Measurements from ENCODE around the gene S1PR3. TPM values are rescaled to one million over a fixed set of nuclear protein-coding genes. Genes with fewer than 3 reads are reported as not detected.

Gene S1PR3
- total RNA-seq, 2 experiments from 2014 or later, result 0.47 TPM; not detected in 1

DNA sequence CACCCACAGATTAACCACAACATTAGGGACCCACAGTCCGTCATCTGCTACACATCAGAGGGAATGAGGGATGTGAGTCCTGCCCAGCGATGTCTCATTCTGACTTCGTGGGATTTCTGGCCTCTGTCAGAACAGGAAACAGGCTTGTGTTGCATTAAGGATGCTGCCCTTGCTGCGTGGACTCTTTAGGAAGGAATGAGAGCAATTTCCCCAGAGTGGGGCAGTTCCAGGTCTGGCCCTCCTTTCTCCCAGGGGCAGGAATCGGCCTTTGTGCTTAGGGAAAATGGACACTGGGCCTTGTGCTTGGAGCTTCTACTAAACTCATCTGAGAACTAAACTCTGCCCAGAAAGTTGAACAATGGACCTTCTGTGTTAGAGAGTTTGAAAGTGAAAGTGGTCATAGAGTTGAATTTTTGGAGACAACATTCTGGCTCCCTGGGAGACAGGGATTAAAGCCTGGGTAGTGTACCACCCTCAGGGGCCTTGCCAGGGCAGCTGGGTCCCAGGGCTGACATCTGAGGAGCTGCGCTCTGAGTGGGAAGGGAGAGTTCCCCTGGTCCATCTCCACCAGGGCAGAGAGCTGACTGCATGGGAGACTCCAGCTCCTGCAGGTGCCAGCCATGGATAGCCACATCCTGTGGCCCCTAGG lies 37.8 kb upstream of the S1PR3 start:
- no peak for DNase-seq (ENCODE audit: low spot score)
- TF ChIP-seq EZH2phosphoT487 (IDR thresholded peaks at IDR 0.05; ENCODE audit: borderline replicate concordance, low read depth, low read length), result no peak
- TF ChIP-seq, protein P1, sequence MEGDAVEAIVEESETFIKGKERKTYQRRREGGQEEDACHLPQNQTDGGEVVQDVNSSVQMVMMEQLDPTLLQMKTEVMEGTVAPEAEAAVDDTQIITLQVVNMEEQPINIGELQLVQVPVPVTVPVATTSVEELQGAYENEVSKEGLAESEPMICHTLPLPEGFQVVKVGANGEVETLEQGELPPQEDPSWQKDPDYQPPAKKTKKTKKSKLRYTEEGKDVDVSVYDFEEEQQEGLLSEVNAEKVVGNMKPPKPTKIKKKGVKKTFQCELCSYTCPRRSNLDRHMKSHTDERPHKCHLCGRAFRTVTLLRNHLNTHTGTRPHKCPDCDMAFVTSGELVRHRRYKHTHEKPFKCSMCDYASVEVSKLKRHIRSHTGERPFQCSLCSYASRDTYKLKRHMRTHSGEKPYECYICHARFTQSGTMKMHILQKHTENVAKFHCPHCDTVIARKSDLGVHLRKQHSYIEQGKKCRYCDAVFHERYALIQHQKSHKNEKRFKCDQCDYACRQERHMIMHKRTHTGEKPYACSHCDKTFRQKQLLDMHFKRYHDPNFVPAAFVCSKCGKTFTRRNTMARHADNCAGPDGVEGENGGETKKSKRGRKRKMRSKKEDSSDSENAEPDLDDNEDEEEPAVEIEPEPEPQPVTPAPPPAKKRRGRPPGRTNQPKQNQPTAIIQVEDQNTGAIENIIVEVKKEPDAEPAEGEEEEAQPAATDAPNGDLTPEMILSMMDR (conservative IDR thresholded peaks at IDR 0.05; ENCODE audit: low read length), result no peak
- Histone ChIP-seq H4K20me1 (ENCODE audit: insufficient read depth, low read length) (no peaks in the 10 kb centered on the region), H3K4me2 (ENCODE audit: low read length) (no peak overlapping the region), H3K4me1 (ENCODE audit: insufficient read depth, low read length, poor library complexity, severe bottlenecking) (no peaks in the 10 kb centered on the region), H3K27ac (ENCODE audit: low read depth, low read length, poor library complexity, severe bottlenecking) (no peak overlapping the region), H3K4me3 (ENCODE audit: low read depth, low read length, poor library complexity, severe bottlenecking) (no peak overlapping the region), H3K9me2 (ENCODE audit: insufficient read depth, low read length) (no peaks in the 10 kb centered on the region), H3K36me3 (ENCODE audit: insufficient read depth, low read length) (no peaks in the 10 kb centered on the region), H3K9me3 (ENCODE audit: low read length) (no peaks in the 10 kb centered on the region), H2AFZ (ENCODE audit: low read length) (no peak overlapping the region), H3K79me2 (ENCODE audit: insufficient read depth, low read depth, low read length) (no peaks in the 10 kb centered on the region)
- ChIA-PET POLR2A (interaction anchor here (0.8 kb wide), 1 partner anchor 9 kb away, joined by 3 read pairs; no protein-coding TSS in a partner anchor), CTCF (ENCODE audit: unreplicated experiment) (no interaction called here)
- BruUV-seq (replicated peaks), result no TSS peak
- intact Hi-C loops (cut with micrococcal nuclease; ENCODE audit: unreplicated experiment), result no loop called here

DNA sequence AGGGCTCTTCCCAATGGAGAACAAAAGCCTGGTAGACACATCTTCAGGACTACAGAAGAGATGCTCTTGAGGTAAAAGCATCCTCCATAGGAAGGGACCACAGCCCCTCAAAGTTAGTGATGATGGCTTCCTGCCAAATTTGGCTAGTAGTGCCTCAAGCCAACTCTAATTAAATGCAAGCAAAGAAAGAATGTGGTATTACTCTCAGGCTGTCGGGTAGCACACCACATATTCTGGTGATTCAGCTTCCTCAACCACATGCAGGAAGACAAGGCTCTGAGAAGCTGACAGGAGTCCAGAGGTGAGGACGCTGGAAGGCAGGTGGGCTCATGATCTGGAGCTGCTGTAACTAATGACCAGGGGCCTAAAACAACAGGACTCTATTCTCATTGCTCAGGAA lies 37.2 kb upstream of the S1PR3 start:
- Histone ChIP-seq H3K4me1 (ENCODE audit: insufficient read depth, low read length, poor library complexity, severe bottlenecking) (no peaks in the 10 kb centered on the region), H3K36me3 (ENCODE audit: insufficient read depth, low read length) (no peaks in the 10 kb centered on the region), H3K9me3 (ENCODE audit: low read length) (no peaks in the 10 kb centered on the region), H3K9me2 (ENCODE audit: insufficient read depth, low read length) (no peaks in the 10 kb centered on the region), H3K4me2 (ENCODE audit: low read length) (no peak overlapping the region), H4K20me1 (ENCODE audit: insufficient read depth, low read length) (no peaks in the 10 kb centered on the region), H2AFZ (ENCODE audit: low read length) (no peak overlapping the region), H3K4me3 (ENCODE audit: low read depth, low read length, poor library complexity, severe bottlenecking) (no peak overlapping the region), H3K27ac (ENCODE audit: low read depth, low read length, poor library complexity, severe bottlenecking) (no peak overlapping the region), H3K79me2 (ENCODE audit: insufficient read depth, low read depth, low read length) (no peaks in the 10 kb centered on the region)
- CTCF ChIA-PET (ENCODE audit: unreplicated experiment), result no interaction called here
- no TSS peak for BruUV-seq (replicated peaks)
- no peak for DNase-seq (ENCODE audit: low spot score)
- TF ChIP-seq, protein P1 (conservative IDR thresholded peaks at IDR 0.05; ENCODE audit: low read length), result no peak
- no peak for TF ChIP-seq EZH2phosphoT487 (IDR thresholded peaks at IDR 0.05; ENCODE audit: borderline replicate concordance, low read depth, low read length)
- POLR2A ChIA-PET, result no interaction called here
- intact Hi-C loops (cut with micrococcal nuclease; ENCODE audit: unreplicated experiment), result no loop called here

DNA sequence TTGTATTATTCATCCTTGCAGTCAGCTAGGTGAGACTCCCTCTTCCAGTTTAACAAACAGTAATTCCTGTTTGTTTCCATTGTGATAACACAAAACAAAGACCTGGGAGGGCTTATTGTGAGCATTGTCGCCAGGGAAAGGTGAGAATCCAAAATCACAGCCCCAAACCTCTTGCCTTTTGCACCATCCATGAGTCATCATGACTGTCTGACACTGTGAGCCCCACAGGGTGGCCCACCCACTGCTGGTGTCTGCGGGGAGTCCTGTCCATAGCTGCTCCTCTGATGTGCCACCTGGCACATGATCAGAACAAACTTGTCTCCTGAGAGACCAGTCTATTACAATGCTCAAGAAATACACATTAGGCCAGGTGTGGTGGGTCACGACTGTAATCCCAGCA lies 33.7 kb upstream of the S1PR3 start:
- no peak for DNase-seq (ENCODE audit: low spot score)
- Histone ChIP-seq H3K36me3 (ENCODE audit: insufficient read depth, low read length) (no peaks in the 10 kb centered on the region), H3K9me2 (ENCODE audit: insufficient read depth, low read length) (no peaks in the 10 kb centered on the region), H3K4me2 (ENCODE audit: low read length) (no peak overlapping the region), H3K4me1 (ENCODE audit: insufficient read depth, low read length, poor library complexity, severe bottlenecking) (no peaks in the 10 kb centered on the region), H3K27ac (ENCODE audit: low read depth, low read length, poor library complexity, severe bottlenecking) (no peak overlapping the region), H3K9me3 (ENCODE audit: low read length) (no peaks in the 10 kb centered on the region), H3K79me2 (ENCODE audit: insufficient read depth, low read depth, low read length) (no peaks in the 10 kb centered on the region), H3K4me3 (ENCODE audit: low read depth, low read length, poor library complexity, severe bottlenecking) (no peak overlapping the region), H2AFZ (ENCODE audit: low read length) (no peak overlapping the region), H4K20me1 (ENCODE audit: insufficient read depth, low read length) (no peaks in the 10 kb centered on the region)
- no peak for TF ChIP-seq EZH2phosphoT487 (IDR thresholded peaks at IDR 0.05; ENCODE audit: borderline replicate concordance, low read depth, low read length)
- TF ChIP-seq, protein P1 (conservative IDR thresholded peaks at IDR 0.05; ENCODE audit: low read length), result no peak
- intact Hi-C loops (cut with micrococcal nuclease; ENCODE audit: unreplicated experiment), result no loop called here
- POLR2A ChIA-PET, result no interaction called here
- no TSS peak for BruUV-seq (replicated peaks)
- CTCF ChIA-PET (ENCODE audit: unreplicated experiment), result no interaction called here

Data from OCI-LY7 (cell line).